Measurements from ENCODE around the gene ME3.

The ME3 gene

GRCh38 chr11:86589856-86590589, 82.4 kb downstream of the ME3 start:
- in situ Hi-C loops (cut with MboI; ENCODE audit: low sequenced_read_pairs): no loop called here

GRCh38 chr11:86589204-86589603, 83.2 kb downstream of the ME3 start:
- in situ Hi-C loops (cut with MboI; ENCODE audit: low sequenced_read_pairs): no loop called here

- in situ Hi-C loops (cut with MboI; ENCODE audit: low sequenced_read_pairs): no loop called here
Measured at GRCh38 chr11:86588566-86589090, 83.8 kb downstream of the ME3 start.

- in situ Hi-C loops (cut with MboI; ENCODE audit: low sequenced_read_pairs): no loop called here
Measured at GRCh38 chr11:86587264-86588193, 84.9 kb downstream of the ME3 start.

- in situ Hi-C loops (cut with MboI; ENCODE audit: low sequenced_read_pairs): no loop called here
Measured at GRCh38 chr11:86586307-86586706, 86.1 kb downstream of the ME3 start.

- in situ Hi-C loops (cut with MboI; ENCODE audit: low sequenced_read_pairs): no loop called here
Measured at GRCh38 chr11:86582898-86583297, 89.5 kb downstream of the ME3 start.

- in situ Hi-C loops (cut with MboI; ENCODE audit: low sequenced_read_pairs): no loop called here
Measured at GRCh38 chr11:86580535-86580934, 91.9 kb downstream of the ME3 start.

GRCh38 chr11:86579406-86579731, 93.0 kb downstream of the ME3 start:
- in situ Hi-C loops (cut with MboI; ENCODE audit: low sequenced_read_pairs): no loop called here

GRCh38 chr11:86578727-86579405, 93.5 kb downstream of the ME3 start:
- in situ Hi-C loops (cut with MboI; ENCODE audit: low sequenced_read_pairs): no loop called here

- in situ Hi-C loops (cut with MboI; ENCODE audit: low sequenced_read_pairs): no loop called here
Measured at GRCh38 chr11:86577644-86578636, 94.5 kb downstream of the ME3 start.

- in situ Hi-C loops (cut with MboI; ENCODE audit: low sequenced_read_pairs): no loop called here
Measured at GRCh38 chr11:86576946-86577624, 95.3 kb downstream of the ME3 start.

- in situ Hi-C loops (cut with MboI; ENCODE audit: low sequenced_read_pairs): no loop called here
Measured at GRCh38 chr11:86575927-86576326, 96.5 kb downstream of the ME3 start.

- in situ Hi-C loops (cut with MboI; ENCODE audit: low sequenced_read_pairs): no loop called here
Measured at GRCh38 chr11:86575208-86575855, 97.1 kb downstream of the ME3 start.

- in situ Hi-C loops (cut with MboI; ENCODE audit: low sequenced_read_pairs): no loop called here
Measured at GRCh38 chr11:86574493-86575207, 97.8 kb downstream of the ME3 start.

- in situ Hi-C loops (cut with MboI; ENCODE audit: low sequenced_read_pairs): no loop called here
Measured at GRCh38 chr11:86571273-86571948, 101.0 kb downstream of the ME3 start.

- in situ Hi-C loops (cut with MboI; ENCODE audit: low sequenced_read_pairs): no loop called here
Measured at GRCh38 chr11:86570451-86570850, 102.0 kb downstream of the ME3 start.

- in situ Hi-C loops (cut with MboI; ENCODE audit: low sequenced_read_pairs): no loop called here
Measured at GRCh38 chr11:86570020-86570419, 102.4 kb downstream of the ME3 start.

GRCh38 chr11:86569109-86569508, 103.3 kb downstream of the ME3 start:
- in situ Hi-C loops (cut with MboI; ENCODE audit: low sequenced_read_pairs): no loop called here
